Inflammatory macrophage treated with lipopolysaccharide for 1 hour (primary cell): ENCODE data around the gene STK10.

Experiments
- DNase-seq, 2 donors: peaks; one replicate each; pipeline ENCODE4 v3.0.0-alpha.2; 2020 to 2022

Gene STK10

GRCh38 chr5:172141949-172142319 is 46.1 kb downstream of the STK10 start:
- no peak for DNase-seq

DNA sequence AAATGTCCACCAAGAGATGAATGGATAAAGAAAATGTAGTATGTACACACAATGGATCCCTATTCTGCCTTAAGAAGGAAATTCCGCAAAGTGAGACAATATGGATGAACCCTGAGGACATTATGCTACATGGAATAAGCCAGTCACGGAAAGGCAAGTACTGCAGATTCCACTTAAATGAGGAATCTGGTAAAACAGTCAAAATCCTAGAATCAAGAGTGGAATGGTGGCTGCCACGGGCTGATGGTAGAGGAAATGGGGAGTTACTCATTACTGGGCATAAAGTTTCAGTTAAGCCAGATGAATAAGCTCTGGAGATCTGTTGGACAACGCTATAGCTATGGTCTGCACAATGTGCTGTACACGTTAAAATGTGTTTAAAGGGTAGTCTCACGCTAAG is 47.2 kb downstream of the STK10 start:
- no peak for DNase-seq

- no peak for DNase-seq
These were observed 47.9 kb downstream of the STK10 start for GRCh38 chr5:172140120-172140519.

- no peak for DNase-seq
These were observed 51.0 kb downstream of the STK10 start for GRCh38 chr5:172137046-172137445.

DNA sequence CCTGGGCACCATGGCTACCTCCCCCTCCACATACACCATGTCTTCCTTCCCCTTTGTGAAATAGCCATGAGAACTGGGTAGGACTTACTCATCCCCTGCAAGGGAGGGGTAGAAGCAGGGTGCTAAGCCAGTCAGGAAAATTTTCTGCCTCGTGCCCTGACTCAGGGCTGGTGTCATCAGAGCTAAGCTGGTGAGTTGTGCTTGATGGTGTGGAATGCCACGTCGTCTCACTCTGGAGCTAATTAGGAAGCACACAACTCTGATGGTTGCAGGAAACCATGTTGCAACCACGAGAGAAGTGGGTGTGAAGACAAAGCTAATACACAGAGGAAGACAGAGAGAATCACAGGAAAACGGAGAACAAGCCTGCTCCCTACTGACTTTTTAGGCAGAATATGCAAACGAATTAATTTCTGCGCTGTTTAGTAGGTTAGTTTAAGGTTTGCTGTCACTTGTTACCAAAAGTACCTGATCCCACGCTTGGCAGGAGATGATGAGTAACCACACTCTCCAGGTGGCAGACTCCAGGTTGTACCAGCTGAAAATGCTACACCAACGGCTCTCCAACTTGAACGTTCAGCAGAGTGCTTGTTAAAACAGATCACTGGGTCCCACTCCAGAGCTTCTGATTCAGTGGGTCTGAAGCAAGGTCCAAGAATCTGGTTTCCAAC is 54.5 kb downstream of the STK10 start:
- DNase-seq: peak; percentile 95 to 100

GRCh38 chr5:172131690-172132089 is 56.3 kb downstream of the STK10 start:
- DNase-seq: no peak

- peak; percentile 48 to 50 for DNase-seq
These were observed 58.6 kb downstream of the STK10 start for GRCh38 chr5:172129256-172129910.

DNA sequence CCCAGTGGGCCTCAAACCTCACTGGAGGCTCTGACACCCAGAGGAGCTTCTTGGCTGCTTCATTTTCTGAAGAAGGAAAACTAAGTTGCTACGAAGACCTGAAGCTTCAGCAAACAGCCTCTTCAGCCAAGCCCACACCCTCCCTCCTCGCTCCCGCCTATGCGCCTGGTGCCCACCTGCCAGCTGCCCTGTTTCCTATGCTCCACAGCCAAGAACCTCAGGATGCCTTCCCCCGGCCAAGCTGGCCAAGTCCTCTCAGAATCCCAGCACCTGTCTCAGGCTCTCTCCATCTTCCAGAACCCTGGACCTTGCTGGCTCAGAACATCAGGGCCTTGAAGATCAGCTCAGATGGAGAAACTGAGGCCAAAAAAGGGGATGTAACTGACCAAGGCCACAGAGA is 60.4 kb downstream of the STK10 start:
- no peak for DNase-seq

DNA sequence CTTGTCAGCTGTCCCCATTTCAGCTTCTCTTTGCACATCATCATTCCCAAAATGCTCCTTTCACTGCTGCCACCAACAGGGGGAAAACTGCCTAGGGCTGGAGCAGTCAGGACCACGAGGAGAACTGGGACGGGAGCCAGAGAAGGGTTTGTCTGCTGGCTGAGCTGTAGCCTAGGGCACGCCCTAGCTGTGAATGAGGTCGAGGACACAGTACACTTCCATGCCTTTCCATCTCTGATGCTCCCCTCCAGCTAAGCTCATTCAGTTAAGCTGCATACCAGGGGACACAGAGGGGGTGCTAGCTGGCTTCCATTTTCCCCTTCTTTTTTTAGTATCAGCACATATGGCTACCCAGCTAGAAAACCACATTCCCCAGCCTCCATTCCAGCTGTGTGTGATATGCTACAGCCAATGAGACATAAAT is 64.7 kb downstream of the STK10 start:
- DNase-seq: no peak

DNA sequence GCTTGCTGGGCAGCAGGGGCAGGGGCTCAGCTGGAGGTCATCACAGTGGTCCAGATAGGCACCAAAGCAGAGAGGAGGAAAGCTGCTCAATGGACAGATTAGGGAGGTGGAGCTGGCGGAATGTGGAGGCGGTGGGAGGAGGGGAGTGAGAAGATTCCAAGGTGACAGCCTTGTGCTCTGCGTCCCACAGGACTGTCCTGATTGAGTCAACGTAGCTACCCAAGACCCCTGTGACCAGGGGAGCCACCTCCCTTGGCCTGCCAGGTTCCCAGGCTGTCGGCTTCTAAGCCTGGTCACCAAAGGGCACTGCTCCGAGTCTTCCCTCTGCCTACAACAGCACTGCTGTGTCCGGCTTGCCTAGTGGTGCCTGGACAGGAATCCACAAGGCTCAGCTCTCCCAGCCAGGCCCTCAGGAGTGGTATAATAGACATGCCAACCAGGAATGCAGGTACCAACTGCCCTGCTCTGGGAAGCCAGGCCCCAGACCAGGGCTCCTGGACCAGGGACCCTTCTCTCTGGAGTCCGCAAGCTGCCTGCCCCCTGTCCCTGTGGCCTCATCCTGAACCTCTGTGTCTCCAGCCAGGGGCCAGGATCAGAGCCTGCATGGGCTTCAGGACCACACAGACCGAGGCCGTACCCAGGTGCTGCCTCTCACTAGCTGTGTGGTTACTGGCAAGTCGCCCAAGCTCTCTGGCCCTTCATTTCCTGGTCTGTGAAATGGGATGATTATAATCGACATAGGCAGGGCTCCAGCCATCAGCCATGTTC is 67.9 kb downstream of the STK10 start:
- DNase-seq: no peak

DNA sequence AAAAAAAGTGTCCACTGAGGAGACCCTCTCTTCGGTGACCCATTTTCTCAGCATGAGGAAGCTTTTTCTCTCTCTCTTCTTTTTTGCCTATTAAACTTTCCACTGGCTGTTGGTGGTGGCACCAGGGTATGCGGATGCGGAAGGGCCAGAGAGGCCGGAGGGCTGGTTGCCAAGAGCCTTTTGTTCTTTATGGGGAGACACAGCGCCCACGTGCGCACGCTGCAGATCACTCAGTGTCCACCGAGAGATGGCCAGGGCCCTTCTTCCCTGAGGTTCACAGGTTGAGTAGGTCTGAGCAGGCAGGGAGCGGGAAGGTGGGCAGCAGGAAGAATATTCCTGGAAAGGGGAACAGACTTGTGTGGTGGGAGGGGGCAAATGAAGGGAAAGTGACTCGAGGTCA is 69.1 kb downstream of the STK10 start:
- DNase-seq: no peak

- peak; percentile 18 to 42 for DNase-seq
These were observed 69.9 kb downstream of the STK10 start for GRCh38 chr5:172117977-172118701.

DNA sequence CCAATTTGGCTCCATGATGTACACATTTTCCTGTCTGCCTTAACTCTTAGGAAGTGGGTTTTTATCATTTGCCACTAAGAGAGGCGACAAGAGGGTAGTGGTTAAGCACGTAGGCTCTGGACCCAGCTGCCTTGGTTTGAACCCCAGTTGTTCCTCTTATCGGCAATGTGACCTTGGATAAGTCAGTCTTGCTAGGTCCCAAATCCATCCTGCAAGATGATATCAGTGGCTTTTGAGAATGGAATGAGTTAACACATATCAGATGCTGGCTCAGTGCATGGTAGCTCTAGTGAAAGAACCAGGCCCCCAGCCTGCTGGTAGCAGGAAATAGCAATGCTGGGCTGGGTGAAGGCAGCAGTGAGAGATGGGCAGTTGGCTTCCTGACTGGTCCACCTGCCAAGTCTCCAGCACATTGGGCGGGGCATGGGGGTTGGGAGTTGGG is 72.5 kb downstream of the STK10 start:
- no peak for DNase-seq

- peak; percentile 96 for DNase-seq
These were observed 73.1 kb downstream of the STK10 start for GRCh38 chr5:172114875-172115422.

DNA sequence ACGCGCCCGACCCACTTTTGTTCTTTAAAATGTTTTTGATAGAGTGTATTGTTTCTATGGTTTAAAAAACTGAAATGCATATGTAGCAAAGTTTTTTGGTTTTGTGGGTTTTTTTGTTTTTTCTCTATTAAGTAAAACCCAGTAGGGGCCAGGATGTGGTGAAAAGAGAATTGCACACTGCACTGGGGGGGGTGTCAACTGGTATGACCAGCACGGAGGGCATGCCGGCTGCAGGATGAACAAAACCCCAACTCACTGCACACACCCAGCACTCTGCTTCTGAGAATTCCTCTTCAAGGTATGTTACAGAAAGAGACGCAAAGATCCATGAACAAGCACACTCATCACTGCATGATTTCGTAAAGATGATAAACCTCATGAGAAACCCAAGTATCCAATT is 75.0 kb downstream of the STK10 start:
- DNase-seq: no peak

DNA sequence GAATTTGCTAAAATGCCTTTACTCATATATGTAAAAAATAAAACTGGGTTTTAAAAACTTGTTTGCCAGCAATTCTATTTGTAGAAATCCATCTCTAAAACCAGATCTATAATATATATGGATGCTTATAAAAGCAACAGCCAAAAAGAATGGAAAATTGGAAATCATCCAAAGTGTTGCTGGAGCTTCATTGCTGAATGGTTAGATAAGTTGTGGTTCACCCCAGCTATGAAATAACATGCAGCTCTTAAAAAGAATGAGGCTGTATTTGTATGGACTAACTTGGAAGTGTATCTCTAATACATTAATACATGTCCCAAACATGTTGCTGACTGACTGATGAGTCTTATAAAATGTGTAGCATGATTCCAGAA is 76.2 kb downstream of the STK10 start:
- no peak for DNase-seq

DNA sequence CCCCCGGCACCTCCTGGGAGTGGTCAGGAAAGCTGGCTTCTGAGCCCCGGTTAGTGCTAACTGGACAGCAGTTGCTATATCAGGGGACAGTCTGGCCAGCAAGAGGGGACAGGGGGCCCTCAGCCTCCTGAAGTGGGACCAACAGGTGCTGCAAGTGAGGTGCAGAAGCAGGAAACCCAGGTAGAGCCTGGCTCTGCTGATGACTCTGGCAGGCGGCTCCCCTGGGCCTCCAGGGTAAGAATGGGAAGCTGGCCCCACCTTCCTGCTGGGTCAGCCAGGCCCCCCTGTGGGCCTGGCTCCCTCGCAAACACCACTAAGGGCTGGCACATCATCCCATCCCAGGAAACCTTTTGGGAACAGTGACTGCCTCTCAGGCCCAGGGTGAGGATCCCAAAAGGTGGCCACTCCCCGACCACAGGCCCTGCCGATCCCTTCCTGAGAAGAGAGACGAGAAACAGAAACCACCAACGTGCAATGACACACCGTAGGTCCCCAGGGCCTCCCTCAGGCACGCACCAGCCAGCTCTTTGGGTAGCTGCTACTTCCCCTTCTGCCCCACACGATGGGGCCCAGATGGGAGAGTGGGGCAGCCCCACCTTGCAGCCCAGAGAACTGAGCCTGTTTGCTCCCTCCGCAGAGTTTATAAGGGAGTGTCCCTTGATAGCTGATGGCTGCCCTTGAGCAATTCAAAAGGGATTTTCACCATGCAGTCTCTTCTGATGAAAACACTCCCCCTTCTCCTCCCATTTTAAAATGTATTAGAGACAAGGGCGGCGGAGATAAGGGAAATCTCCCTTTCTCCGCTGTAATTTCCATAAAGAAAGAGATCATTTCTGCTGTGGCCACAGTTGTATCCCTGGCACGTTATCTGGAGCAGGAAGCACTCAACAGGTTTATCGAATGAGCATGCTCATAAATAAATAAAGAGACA is 76.8 kb downstream of the STK10 start:
- peak; percentile 87 to 98 for DNase-seq

DNA sequence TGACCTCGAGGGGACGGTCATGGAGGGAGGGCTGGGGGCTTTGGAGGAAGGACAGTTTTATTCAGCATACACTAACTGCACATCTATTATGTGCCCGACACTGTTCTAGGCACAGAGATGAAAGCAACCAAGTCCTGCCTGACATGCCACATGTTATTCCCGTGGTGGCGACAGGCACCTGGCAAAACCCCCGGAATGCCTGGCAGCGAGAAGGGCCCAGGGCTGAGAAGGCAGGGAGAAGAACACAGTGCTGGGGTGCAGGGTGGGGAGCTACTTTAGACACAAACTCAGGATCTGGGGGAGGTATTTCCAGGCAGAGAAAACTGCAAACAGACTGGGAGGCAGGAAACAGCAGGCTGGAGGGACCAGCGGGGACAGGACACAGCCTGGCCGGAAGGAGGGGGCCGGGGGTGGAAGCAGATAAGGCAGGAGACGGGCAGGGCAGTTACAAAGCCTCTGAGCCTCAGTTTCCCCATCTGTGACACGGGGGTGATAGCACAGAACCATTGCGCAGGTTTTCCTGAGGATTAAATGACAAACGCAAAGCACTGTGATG is 77.7 kb downstream of the STK10 start:
- no peak for DNase-seq

GRCh38 chr5:172109749-172110148 is 78.3 kb downstream of the STK10 start:
- no peak for DNase-seq

- DNase-seq: no peak
These were observed 80.5 kb downstream of the STK10 start for GRCh38 chr5:172107571-172107970.

- DNase-seq: peak in 1 of 2 donors; percentile 74
These were observed 81.3 kb downstream of the STK10 start for GRCh38 chr5:172106511-172107356.
